ENCODE measurements around the gene KRTAP12-2. TPM values are rescaled to one million over a fixed set of nuclear protein-coding genes. Genes with fewer than 3 reads are reported as not detected.
"Not testable (repeated sequence)": the region's sequence is repeated elsewhere in the genome, so short reads cannot be mapped to it uniquely, and the experiment has no call there.

KRTAP12-2 gene
- total and polyA plus RNA-seq, 11 donors = not detected

DNA sequence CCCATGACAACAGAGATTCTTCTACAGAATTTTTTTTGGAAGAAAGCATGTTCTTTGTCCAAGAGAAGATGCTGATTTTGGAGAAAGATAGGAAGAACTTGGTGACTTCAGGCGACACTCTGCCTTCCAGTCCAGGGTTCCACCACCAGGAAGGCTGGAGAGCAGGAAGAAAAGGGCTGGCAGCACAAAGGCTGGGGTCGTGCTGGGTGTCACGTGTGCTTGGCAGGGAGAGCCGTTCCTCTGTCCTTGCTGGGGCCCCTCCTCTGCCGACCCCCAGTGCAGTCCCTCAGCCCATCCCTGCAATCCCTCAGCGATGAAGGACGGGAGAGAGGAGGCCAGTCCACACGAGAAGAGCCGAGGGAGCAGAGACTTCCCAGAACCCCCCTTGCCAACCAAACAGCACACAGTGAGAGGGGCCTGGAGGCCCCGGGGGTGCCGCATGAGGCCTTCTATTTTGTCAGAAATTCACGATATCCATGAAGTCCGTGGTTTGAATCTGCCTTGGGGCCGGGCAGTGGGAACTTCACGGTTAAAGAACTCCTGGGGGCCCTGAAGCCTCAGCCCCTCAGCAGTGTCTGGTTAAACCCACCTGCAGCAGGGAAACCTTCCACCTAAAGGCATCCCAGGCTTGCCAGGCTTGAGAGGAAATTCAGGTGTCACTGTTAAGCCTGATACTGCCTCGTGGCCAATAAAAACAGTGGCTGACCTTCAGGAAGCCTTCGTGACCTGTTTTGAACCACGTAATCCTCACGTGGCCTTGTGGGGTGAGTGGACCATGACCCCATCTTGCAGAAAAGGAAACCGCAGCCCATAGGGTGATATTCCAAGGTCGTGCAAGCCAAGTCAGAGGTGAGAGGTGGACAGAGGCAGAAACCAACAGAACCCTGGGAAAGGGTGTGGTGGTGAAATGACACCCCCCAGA is 33.6 kb upstream of the KRTAP12-2 start:
- H3K9me3 ChIP-seq = no peaks in the 10 kb centered on the region
- DNase-seq (no peak), ATAC-seq (no peak)
- H3K27me3 ChIP-seq = peaks cover 5 to 87% (median 46%) of the 10 kb centered on the region in 9 donors
- H3K4me1 ChIP-seq = peaks cover 0 to 6% (median 0%) of the 10 kb centered on the region in 12 donors
- no peak for TF ChIP-seq POLR2A (IDR thresholded peaks at IDR 0.05)
- TF ChIP-seq, protein P1, sequence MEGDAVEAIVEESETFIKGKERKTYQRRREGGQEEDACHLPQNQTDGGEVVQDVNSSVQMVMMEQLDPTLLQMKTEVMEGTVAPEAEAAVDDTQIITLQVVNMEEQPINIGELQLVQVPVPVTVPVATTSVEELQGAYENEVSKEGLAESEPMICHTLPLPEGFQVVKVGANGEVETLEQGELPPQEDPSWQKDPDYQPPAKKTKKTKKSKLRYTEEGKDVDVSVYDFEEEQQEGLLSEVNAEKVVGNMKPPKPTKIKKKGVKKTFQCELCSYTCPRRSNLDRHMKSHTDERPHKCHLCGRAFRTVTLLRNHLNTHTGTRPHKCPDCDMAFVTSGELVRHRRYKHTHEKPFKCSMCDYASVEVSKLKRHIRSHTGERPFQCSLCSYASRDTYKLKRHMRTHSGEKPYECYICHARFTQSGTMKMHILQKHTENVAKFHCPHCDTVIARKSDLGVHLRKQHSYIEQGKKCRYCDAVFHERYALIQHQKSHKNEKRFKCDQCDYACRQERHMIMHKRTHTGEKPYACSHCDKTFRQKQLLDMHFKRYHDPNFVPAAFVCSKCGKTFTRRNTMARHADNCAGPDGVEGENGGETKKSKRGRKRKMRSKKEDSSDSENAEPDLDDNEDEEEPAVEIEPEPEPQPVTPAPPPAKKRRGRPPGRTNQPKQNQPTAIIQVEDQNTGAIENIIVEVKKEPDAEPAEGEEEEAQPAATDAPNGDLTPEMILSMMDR (IDR thresholded peaks at IDR 0.05) = no peak
- intact Hi-C loops (cut with DNase I) = no loop called here
- H3K27ac ChIP-seq = no peak overlapping the region
- WGBS, 4 donors = 47 to 52% (median 51%) methylated on average over 15 to 21 of the region's 21 CpGs
- H3K4me3 ChIP-seq = no peak overlapping the region
- no peaks in the 10 kb centered on the region for H3K36me3 ChIP-seq

DNA sequence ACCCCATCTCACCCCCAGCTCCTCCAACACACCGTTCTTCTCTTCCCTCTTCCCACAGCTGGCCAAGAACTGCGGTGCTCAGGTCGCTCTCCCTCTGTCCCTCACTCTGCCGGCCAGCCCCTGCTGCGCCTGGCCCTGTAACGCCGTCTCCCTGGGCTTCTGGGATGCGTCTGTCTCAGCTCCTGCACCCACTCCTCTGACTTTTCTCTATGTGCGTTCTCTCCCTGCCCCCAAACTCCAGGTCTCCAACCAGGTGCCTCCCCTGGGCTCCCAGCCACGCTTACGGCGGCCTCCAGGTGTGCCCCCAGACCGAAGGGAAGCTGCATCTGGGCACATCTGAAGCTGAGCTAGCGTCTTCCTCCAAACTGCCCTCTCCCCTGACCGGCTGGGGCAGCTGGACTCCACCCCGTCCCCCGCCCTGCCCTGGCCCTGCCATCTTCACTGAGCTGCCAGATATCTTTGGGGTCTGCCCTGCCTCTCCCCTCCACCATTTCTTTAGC is 32.8 kb upstream of the KRTAP12-2 start:
- H3K4me1 ChIP-seq = peaks cover 0 to 6% (median 0%) of the 10 kb centered on the region in 12 donors
- 40 to 53% (median 50%) methylated on average over 17 of the region's 17 CpGs for WGBS, 4 donors
- no peaks in the 10 kb centered on the region for H3K9me3 ChIP-seq
- no peaks in the 10 kb centered on the region for H3K36me3 ChIP-seq
- H3K27me3 ChIP-seq = peaks cover 5 to 82% (median 43%) of the 10 kb centered on the region in 9 donors
- ATAC-seq (no peak), DNase-seq (no peak)
- intact Hi-C loops (cut with DNase I) = no loop called here
- no peak overlapping the region for H3K4me3 ChIP-seq
- no peak overlapping the region for H3K27ac ChIP-seq
- TF ChIP-seq, protein P1 (IDR thresholded peaks at IDR 0.05) = no peak
- TF ChIP-seq POLR2A (IDR thresholded peaks at IDR 0.05) = no peak

DNA sequence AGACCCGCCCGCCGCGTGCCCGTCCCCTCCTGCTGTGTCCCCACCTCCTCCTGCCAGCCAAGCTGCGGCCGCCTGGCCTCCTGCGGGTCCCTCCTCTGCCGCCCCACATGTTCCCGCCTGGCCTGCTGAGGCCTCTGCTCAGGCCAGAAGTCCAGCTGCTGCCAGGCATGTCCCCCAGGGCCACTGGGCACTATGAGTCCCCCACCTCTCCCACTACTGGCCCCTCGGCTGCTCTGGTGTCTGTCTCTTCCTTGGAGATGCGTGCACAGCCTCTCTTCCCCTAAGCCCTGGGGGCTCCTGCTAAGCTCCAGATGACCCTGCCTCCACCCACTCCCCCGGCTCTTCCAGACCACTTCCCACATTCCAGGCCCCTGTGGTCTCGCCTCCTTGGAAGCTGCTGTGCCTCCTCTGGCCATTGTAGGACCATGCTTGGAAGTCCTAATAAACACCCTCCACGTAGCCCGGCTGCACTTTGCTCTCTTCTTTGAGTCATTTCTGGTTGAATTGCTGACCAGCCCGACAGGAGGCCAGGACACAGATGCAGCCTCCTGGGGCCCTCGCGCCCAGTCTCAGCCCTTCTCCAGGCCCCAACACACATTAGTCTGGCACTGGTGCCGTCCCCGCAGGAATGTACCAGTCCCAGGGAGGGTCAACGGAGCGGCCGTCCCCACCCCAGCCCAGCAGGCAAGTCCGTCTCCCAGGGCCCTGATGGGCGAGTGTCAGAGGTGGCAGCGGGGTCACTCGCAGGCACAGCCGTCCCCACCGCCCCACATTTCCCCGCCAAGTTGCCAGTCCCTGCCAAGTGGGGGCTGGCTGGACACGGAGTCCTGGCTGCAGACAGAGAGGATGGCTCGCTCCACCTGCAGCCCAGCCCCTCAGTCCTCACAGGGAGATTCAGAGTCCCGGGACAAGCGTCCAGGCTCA is 31.3 kb upstream of the KRTAP12-2 start:
- WGBS, 4 donors = 28 to 41% (median 33%) methylated on average over 32 to 35 of the region's 35 CpGs
- intact Hi-C loops (cut with DNase I) = no loop called here
- Histone ChIP-seq H3K36me3 (no peaks in the 10 kb centered on the region), H3K27me3 (peaks cover 5 to 67% (median 34%) of the 10 kb centered on the region in 9 donors), H3K4me1 (peaks cover 0 to 6% (median 0%) of the 10 kb centered on the region in 12 donors), H3K9me3 (peaks cover 0 to 14% (median 8%) of the 10 kb centered on the region in 12 donors), H3K27ac (no peak overlapping the region), H3K4me3 (no peak overlapping the region)
- DNase-seq (no peak), ATAC-seq (peak in 1 of 4 donors; percentile 18)
- TF ChIP-seq, protein P1 (IDR thresholded peaks at IDR 0.05) = no peak
- TF ChIP-seq POLR2A (IDR thresholded peaks at IDR 0.05) = no peak

DNA sequence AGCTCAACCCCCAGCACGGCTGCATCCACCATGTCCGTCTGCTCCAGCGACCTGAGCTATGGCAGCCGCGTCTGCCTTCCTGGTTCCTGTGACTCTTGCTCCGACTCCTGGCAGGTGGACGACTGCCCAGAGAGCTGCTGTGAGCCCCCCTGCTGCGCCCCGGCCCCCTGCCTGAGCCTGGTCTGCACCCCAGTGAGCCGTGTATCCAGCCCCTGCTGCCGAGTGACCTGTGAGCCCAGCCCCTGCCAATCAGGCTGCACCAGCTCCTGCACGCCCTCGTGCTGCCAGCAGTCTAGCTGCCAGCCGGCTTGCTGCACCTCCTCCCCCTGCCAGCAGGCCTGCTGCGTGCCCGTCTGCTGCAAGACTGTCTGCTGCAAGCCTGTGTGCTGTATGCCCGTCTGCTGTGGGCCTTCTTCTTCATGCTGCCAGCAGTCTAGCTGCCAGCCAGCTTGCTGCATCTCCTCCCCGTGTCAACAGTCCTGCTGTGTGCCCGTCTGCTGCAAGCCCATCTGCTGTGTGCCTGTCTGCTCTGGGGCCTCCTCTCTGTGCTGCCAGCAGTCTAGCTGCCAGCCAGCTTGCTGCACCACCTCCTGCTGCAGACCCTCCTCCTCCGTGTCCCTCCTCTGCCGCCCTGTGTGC is 30.6 kb upstream of the KRTAP12-2 start, which contains the start of gene KRTAP10-12:
KRTAP10-12 (plus strand) TSS at position 1 of the 639 bp plus-strand sequence; CDS start at position 31, 30 bp downstream.
- WGBS, 4 donors = 31 to 50% (median 46%) methylated on average over 19 to 21 of the region's 21 CpGs
- peaks cover 0 to 59% (median 31%) of the 10 kb centered on the region in 9 donors for H3K27me3 ChIP-seq
- H3K4me1 ChIP-seq; H3K27ac ChIP-seq; DNase-seq; ATAC-seq; H3K36me3 ChIP-seq; intact Hi-C loops (cut with DNase I); H3K4me3 ChIP-seq: not testable (repeated sequence)
- peaks cover 0 to 22% (median 13%) of the 10 kb centered on the region in 12 donors for H3K9me3 ChIP-seq
